ENCODE results near the gene CFAP46. TPM values are rescaled to one million over a fixed set of nuclear protein-coding genes. Genes with fewer than 3 reads are reported as not detected.

CFAP46 gene
- total RNA-seq, 2 experiments from 2014 or later = 0.34 TPM; not detected in 1

DNA sequence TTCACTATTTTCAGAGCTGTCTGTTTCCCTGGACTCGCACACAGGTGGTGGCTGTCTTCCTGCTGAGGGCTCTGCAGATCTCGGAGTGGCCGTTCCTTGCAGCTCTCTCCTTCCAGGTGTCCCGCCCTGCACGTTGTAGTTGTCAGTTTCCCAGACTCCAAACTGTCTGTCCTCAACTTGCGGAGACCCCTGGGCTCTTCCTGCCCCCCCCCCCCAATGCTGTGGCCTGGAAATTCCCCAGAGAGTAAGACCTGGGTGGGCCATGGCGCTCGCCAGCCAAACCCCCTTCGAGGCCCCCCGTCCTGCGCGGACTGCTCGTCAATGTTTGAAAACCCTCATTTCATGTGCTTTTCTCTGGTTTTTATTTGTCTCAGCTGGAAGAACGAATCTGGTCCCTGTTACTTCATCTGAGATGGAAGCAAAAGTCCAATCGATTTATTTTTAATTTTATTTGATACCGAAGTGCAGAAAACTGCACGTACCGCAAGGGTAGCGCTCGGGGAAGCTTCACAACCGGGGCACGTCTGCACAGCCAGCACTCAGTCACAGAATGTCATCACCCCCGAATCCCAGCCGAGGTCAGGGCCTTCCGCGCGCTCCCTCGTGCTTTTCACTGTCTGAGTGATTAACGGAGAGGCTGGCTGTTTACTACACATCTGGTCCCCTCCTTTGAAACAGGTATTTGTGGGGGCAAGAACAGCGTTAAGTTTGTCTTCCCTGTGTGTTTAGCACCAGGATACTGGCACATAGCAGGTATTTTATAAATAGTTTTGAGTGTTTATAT lies 110.0 kb downstream of the CFAP46 start:
- no peak overlapping the region for H3K27ac Mint-ChIP-seq
- ATAC-seq = no peak
- no peak for TF ChIP-seq CTCF (IDR thresholded peaks at IDR 0.05)
- CTCF ChIA-PET = interaction anchor here (0.6 kb wide), 1 partner anchor 11 kb away, joined by 3 read pairs; no protein-coding TSS in a partner anchor
- intact Hi-C loops (cut with micrococcal nuclease) = no loop called here
- H3K36me3 Mint-ChIP-seq (ENCODE audit: low read depth) = no peaks in the 10 kb centered on the region
- POLR2A ChIA-PET = interaction anchor here (0.7 kb wide), 1 partner anchor 130 kb away, joined by 3 read pairs; no protein-coding TSS in a partner anchor
- no peak overlapping the region for H3K4me3 Mint-ChIP-seq
- H3K27me3 Mint-ChIP-seq = no peaks in the 10 kb centered on the region
- no peaks in the 10 kb centered on the region for H3K4me1 Mint-ChIP-seq (ENCODE audit: low read depth)
- DNase-seq = no peak
- H3K9me3 Mint-ChIP-seq = peaks cover 2% of the 10 kb centered on the region

GRCh38 chr10:132829403-132829802 lies 113.0 kb downstream of the CFAP46 start:
- H3K9me3 Mint-ChIP-seq = peaks cover 2% of the 10 kb centered on the region
- no peak overlapping the region for H3K27ac Mint-ChIP-seq
- no peak overlapping the region for H3K4me3 Mint-ChIP-seq
- ChIA-PET CTCF (no interaction called here), POLR2A (interaction anchor here (0.8 kb wide), 1 partner anchor 142 kb away, joined by 3 read pairs; no protein-coding TSS in a partner anchor)
- no peaks in the 10 kb centered on the region for H3K36me3 Mint-ChIP-seq (ENCODE audit: low read depth)
- no peak for TF ChIP-seq CTCF (IDR thresholded peaks at IDR 0.05)
- no peak for DNase-seq
- no peaks in the 10 kb centered on the region for H3K27me3 Mint-ChIP-seq
- ATAC-seq = no peak
- no peaks in the 10 kb centered on the region for H3K4me1 Mint-ChIP-seq (ENCODE audit: low read depth)
- intact Hi-C loops (cut with micrococcal nuclease) = no loop called here

DNA sequence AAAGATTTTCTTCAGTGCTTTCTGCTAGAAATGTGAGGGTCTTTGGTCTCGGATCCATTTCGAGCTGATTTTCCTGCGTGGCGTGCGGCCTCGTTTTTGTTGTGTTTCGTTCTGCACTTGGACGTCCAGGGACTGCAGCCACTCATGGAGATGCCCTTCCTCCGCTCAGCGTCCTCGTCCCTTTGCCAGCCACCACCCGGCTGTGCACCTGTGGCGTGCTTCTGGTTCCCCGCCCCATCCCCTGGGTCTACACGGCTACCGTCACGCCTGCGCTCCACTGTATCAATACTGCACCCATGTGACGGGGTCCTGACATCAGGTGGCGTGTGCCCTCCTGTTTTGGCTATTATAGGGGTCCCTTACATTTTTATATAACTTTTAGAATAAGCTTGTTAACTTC lies 113.7 kb downstream of the CFAP46 start:
- POLR2A ChIA-PET = interaction anchor here (0.8 kb wide), 1 partner anchor 141 kb away, joined by 3 read pairs; no protein-coding TSS in a partner anchor
- ATAC-seq (no peak), DNase-seq (no peak)
- Mint-ChIP-seq H3K27me3 (no peaks in the 10 kb centered on the region), H3K4me3 (no peak overlapping the region), H3K4me1 (ENCODE audit: low read depth) (no peaks in the 10 kb centered on the region), H3K36me3 (ENCODE audit: low read depth) (no peaks in the 10 kb centered on the region), H3K27ac (no peak overlapping the region), H3K9me3 (peaks cover 2% of the 10 kb centered on the region)
- CTCF ChIA-PET = no interaction called here
- TF ChIP-seq CTCF (IDR thresholded peaks at IDR 0.05) = no peak
- intact Hi-C loops (cut with micrococcal nuclease) = no loop called here

DNA sequence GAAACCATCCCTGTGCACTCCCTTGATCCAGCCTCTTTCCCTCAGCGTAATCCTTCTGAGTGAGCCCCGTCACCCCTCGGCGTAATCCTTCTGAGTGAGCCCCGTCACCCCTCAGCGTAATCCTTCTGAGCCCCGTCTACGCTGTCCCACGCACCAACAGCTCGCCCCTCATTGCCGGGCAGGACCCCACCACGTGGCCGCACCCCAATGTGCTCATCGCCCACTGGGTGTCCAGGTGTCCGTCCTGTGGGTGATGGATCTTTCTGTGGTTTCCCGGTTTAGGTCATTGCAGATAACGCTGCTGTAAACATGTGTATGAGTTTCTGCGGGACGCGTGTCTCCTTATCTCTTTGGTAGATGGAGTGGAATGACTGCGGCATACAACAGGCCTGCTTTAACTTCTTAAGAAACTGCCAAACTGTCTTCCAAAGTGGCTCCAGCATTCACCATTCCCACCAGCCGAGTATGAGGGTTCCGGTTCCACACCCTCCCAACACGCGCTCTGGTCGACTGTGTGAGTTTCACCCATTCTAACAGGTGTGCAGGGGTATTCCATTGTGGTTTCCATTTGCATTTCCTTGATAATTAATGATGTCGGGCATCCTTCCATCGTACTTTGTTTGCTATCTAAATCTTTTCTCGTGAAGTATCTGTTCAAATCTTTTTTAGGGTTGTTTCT lies 114.4 kb downstream of the CFAP46 start:
- ATAC-seq (no peak), DNase-seq (no peak)
- H3K4me3 Mint-ChIP-seq = no peak overlapping the region
- no peak overlapping the region for H3K27ac Mint-ChIP-seq
- H3K4me1 Mint-ChIP-seq (ENCODE audit: low read depth) = no peaks in the 10 kb centered on the region
- intact Hi-C loops (cut with micrococcal nuclease) = no loop called here
- ChIA-PET POLR2A (no interaction called here), CTCF (no interaction called here)
- H3K9me3 Mint-ChIP-seq = peaks cover 2% of the 10 kb centered on the region
- no peaks in the 10 kb centered on the region for H3K36me3 Mint-ChIP-seq (ENCODE audit: low read depth)
- no peaks in the 10 kb centered on the region for H3K27me3 Mint-ChIP-seq
- no peak for TF ChIP-seq CTCF (IDR thresholded peaks at IDR 0.05)

DNA sequence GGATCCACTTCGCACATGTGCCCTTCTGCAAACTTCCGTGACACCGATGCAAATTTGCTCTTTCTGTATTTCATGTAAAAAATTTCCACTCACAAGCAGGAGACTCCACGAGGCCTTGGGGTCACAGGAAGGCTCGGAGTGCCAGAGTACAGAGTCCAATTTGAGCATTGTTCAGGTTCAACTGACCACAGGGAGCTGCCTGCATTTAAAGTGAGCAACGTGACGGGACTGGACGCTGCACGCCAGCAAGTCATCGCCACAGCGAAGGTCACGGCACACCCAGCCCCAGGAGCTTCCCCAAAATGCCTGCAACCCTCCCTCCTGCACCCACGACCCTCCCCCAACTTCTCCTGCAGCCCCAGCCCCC lies 115.0 kb downstream of the CFAP46 start:
- CTCF ChIA-PET = no interaction called here
- intact Hi-C loops (cut with micrococcal nuclease) = no loop called here
- H3K36me3 Mint-ChIP-seq (ENCODE audit: low read depth) = no peaks in the 10 kb centered on the region
- POLR2A ChIA-PET = no interaction called here
- no peak overlapping the region for H3K27ac Mint-ChIP-seq
- ATAC-seq = no peak
- no peak overlapping the region for H3K4me3 Mint-ChIP-seq
- no peak for TF ChIP-seq CTCF (IDR thresholded peaks at IDR 0.05)
- DNase-seq = no peak
- peaks cover 2% of the 10 kb centered on the region for H3K9me3 Mint-ChIP-seq
- no peaks in the 10 kb centered on the region for H3K27me3 Mint-ChIP-seq
- no peaks in the 10 kb centered on the region for H3K4me1 Mint-ChIP-seq (ENCODE audit: low read depth)

Measured in activated CD8-positive, alpha-beta T cell treated with anti-CD3 and anti-CD28 coated beads for 36 hours (primary cell).